IPS-18a (cell line): ENCODE data around the gene PDGFB.

ENCODE experiments used
- H3K27ac ChIP-seq: one replicate; pipeline ENCODE4 v1.5.1; 2013; ENCODE audit warnings: low read length
- H3K27me3 ChIP-seq: one replicate; pipeline ENCODE4 v1.6.1; 2013; ENCODE audit warnings: mild to moderate bottlenecking, low read length; ENCODE audit not compliant: control insufficient read depth, insufficient read depth
- H3K36me3 ChIP-seq: one replicate; pipeline ENCODE4 v1.6.1; 2013; ENCODE audit warnings: low read depth, low read length; ENCODE audit not compliant: control insufficient read depth
- H3K4me1 ChIP-seq: one replicate; pipeline ENCODE4 v1.6.1; 2013; ENCODE audit warnings: low read depth, low read length; ENCODE audit not compliant: control insufficient read depth
- H3K4me3 ChIP-seq: one replicate; pipeline ENCODE4 v1.5.1; 2013; ENCODE audit warnings: low read length
- H3K9ac ChIP-seq: one replicate; pipeline ENCODE4 v1.6.1; 2013; ENCODE audit warnings: mild to moderate bottlenecking, low read length, moderate library complexity
- H3K9me3 ChIP-seq: one replicate; pipeline ENCODE4 v1.6.1; 2013; ENCODE audit warnings: low read depth, low read length; ENCODE audit not compliant: control insufficient read depth

The PDGFB gene

DNA sequence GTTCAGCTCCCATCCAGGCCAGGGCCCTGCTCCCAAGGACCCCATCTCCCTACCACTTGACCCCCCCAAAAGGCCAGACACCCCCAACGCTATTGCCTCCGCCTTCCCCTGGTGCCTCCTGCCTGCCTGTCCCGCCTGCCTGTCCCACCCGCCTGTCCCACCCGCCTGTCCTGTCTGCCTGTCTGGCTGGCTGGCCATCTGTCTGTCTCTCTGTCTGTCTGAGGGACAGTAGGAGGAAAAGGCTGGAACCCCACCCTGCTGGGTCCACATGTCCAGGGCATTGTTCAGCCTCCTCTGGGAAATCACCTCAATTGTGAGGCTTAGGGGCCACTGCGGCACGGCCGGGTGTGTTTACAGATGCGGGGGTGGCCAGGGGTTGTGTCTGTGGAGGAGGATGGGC is 67.0 kb downstream of the PDGFB start:
- Histone ChIP-seq H3K9ac (no peak overlapping the region), H3K4me1 (peaks cover 40% of the 10 kb centered on the region), H3K36me3 (no peaks in the 10 kb centered on the region), H3K4me3 (no peak overlapping the region), H3K27ac (no peak overlapping the region), H3K27me3 (no peaks in the 10 kb centered on the region), H3K9me3 (no peaks in the 10 kb centered on the region)

- H3K36me3 ChIP-seq: no peaks in the 10 kb centered on the region
- no peak overlapping the region for H3K27ac ChIP-seq
- no peak overlapping the region for H3K4me3 ChIP-seq
- H3K9ac ChIP-seq: no peak overlapping the region
- no peaks in the 10 kb centered on the region for H3K9me3 ChIP-seq
- H3K4me1 ChIP-seq: peaks cover 40% of the 10 kb centered on the region
- no peaks in the 10 kb centered on the region for H3K27me3 ChIP-seq
Observed at GRCh38 chr22:39177456-39177775, 67.4 kb downstream of the PDGFB start.

GRCh38 chr22:39176714-39177455 is 67.9 kb downstream of the PDGFB start:
- H3K9me3 ChIP-seq: no peaks in the 10 kb centered on the region
- H3K27me3 ChIP-seq: no peaks in the 10 kb centered on the region
- H3K36me3 ChIP-seq: no peaks in the 10 kb centered on the region
- H3K4me1 ChIP-seq: peaks cover 42% of the 10 kb centered on the region
- no peak overlapping the region for H3K4me3 ChIP-seq
- no peak overlapping the region for H3K27ac ChIP-seq
- peak overlapping the region; percentile 29 for H3K9ac ChIP-seq

GRCh38 chr22:39176143-39176713 is 68.6 kb downstream of the PDGFB start:
- H3K27me3 ChIP-seq: no peaks in the 10 kb centered on the region
- no peaks in the 10 kb centered on the region for H3K9me3 ChIP-seq
- H3K4me3 ChIP-seq: no peak overlapping the region
- no peaks in the 10 kb centered on the region for H3K36me3 ChIP-seq
- H3K27ac ChIP-seq: peak overlapping the region; percentile 7
- H3K9ac ChIP-seq: peak overlapping the region; percentile 29
- H3K4me1 ChIP-seq: peaks cover 49% of the 10 kb centered on the region

GRCh38 chr22:39175353-39176142 is 69.2 kb downstream of the PDGFB start:
- Histone ChIP-seq H3K9me3 (no peaks in the 10 kb centered on the region), H3K4me1 (peaks cover 52% of the 10 kb centered on the region), H3K27me3 (no peaks in the 10 kb centered on the region), H3K36me3 (no peaks in the 10 kb centered on the region), H3K4me3 (peak overlapping the region; percentile 15), H3K27ac (peak overlapping the region; percentile 89), H3K9ac (peak overlapping the region; percentile 53)

DNA sequence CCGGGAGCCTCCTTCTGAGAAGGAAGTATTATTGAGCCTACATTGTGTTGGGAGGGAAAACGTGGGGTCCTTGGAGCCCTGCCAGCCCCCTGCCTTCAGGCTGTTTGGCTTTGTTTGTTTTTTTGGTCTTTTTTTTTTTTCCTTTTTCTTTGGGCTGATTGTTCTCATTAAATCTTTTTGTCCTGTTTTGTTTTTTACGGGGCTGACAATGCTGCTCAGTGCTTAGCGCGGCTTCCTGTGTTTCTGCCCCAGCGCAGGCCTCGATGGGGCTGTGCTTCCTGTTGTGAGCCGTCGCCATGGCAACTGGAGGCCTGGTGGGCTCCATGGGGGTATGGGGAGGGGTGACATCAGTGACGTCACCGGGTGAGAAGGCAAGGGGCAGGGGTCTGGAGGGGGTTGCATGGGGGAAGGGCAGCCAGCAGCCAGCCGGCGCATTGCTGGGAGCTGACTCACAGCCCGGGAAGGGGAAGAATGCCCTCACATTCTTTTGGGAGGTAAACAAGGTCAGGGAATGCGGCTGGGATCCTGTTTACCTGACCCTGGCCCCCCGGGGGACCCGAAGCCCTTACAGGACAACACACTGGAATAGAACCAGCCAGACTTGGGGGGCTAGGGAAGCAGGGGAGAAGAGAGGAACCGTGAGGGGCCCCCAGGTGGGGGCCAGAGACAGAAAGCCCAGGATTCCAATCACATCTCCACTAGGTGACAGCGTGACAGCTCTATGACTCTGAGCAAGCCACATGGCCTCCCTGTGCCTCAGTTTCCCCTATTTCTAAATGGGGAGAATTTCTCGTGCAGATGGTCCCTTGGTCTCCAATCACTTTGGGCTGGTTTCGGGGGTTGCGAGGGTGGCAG is 70.1 kb downstream of the PDGFB start:
- peaks cover 48% of the 10 kb centered on the region for H3K4me1 ChIP-seq
- no peaks in the 10 kb centered on the region for H3K9me3 ChIP-seq
- H3K27ac ChIP-seq: peak overlapping the region; percentile 89
- H3K27me3 ChIP-seq: no peaks in the 10 kb centered on the region
- no peaks in the 10 kb centered on the region for H3K36me3 ChIP-seq
- peak overlapping the region; percentile 53 for H3K9ac ChIP-seq
- H3K4me3 ChIP-seq: peak overlapping the region; percentile 15

GRCh38 chr22:39173787-39174497 is 70.8 kb downstream of the PDGFB start:
- Histone ChIP-seq H3K36me3 (no peaks in the 10 kb centered on the region), H3K9ac (peak overlapping the region; percentile 53), H3K27ac (peak overlapping the region; percentile 48), H3K4me3 (no peak overlapping the region), H3K9me3 (no peaks in the 10 kb centered on the region), H3K27me3 (no peaks in the 10 kb centered on the region), H3K4me1 (peaks cover 44% of the 10 kb centered on the region)
